H9 (cell line): ENCODE results near the gene CSNK1E. TPM values are rescaled to one million over a fixed set of nuclear protein-coding genes. Genes with fewer than 3 reads are reported as not detected.
A peak's percentile ranks its signal among the peaks of the same experiment; 100 is the strongest.

ENCODE experiments used
- DNase-seq: peaks from one replicate; pipeline ENCODE4 v3.0.0-alpha.2; 2017
- H2AFZ ChIP-seq: one replicate; pipeline ENCODE4 v1.6.1; 2013; ENCODE audit warnings: mild to moderate bottlenecking, low read length, control low read depth, moderate library complexity
- H2AK5ac ChIP-seq: 2 replicates; pipeline ENCODE4 v1.6.1; 2013; ENCODE audit warnings: low read length, control low read depth, mixed read lengths; ENCODE audit not compliant: insufficient read length
- H2BK120ac ChIP-seq: one replicate; pipeline ENCODE4 v1.6.1; 2013; ENCODE audit warnings: low read depth, mild to moderate bottlenecking, low read length, control low read depth, inconsistent platforms; ENCODE audit not compliant: poor library complexity, severe bottlenecking
- H2BK12ac ChIP-seq: 2 replicates; pipeline ENCODE4 v1.6.1; 2013; ENCODE audit warnings: low read length, control low read depth, mixed read lengths, low read depth; ENCODE audit not compliant: insufficient read length
- H2BK15ac ChIP-seq: 2 replicates; pipeline ENCODE4 v1.6.1; 2013; ENCODE audit warnings: low read depth, low read length, control low read depth
- H2BK20ac ChIP-seq: one replicate; pipeline ENCODE4 v1.6.1; 2013; ENCODE audit warnings: low read depth, mild to moderate bottlenecking, low read length, control low read depth, inconsistent platforms; ENCODE audit not compliant: poor library complexity, severe bottlenecking
- H2BK5ac ChIP-seq: 2 replicates; pipeline ENCODE4 v1.6.1; 2013; ENCODE audit warnings: low read length, control low read depth, mixed read lengths; ENCODE audit not compliant: insufficient read length
- H3K14ac ChIP-seq: 2 replicates; pipeline ENCODE4 v1.6.1; 2013; ENCODE audit warnings: low read length, control low read depth; ENCODE audit not compliant: insufficient read depth
- H3K18ac ChIP-seq: 2 replicates; pipeline ENCODE4 v1.6.1; 2013; ENCODE audit warnings: low read depth, mild to moderate bottlenecking, mixed read lengths, low read length, control low read depth; ENCODE audit not compliant: insufficient read length
- H3K23ac ChIP-seq: 2 replicates; pipeline ENCODE4 v1.6.1; 2013; ENCODE audit warnings: low read length, control low read depth, mixed read lengths, low read depth; ENCODE audit not compliant: insufficient read length
- H3K23me2 ChIP-seq: 2 replicates; pipeline ENCODE4 v1.6.1; 2013; ENCODE audit warnings: low read depth, mild to moderate bottlenecking, mixed read lengths, low read length, control low read depth; ENCODE audit not compliant: insufficient read length, poor library complexity, severe bottlenecking
- H3K27ac ChIP-seq: 2 replicates; pipeline ENCODE4 v1.5.1; 2013; ENCODE audit warnings: low read length, control low read depth, mixed read lengths, low read depth; ENCODE audit not compliant: insufficient read length
- H3K27me3 ChIP-seq: 2 replicates; pipeline ENCODE4 v1.6.1; 2013; ENCODE audit warnings: low read length, control low read depth, inconsistent platforms; ENCODE audit not compliant: insufficient read depth
- H3K4ac ChIP-seq: 2 replicates; pipeline ENCODE4 v1.6.1; 2013; ENCODE audit warnings: low read depth, mild to moderate bottlenecking, control low read depth, inconsistent platforms, low read length, moderate library complexity
- H3K4me1 ChIP-seq: 2 replicates; pipeline ENCODE4 v1.6.1; 2013; ENCODE audit warnings: low read length, control low read depth, inconsistent platforms; ENCODE audit not compliant: insufficient read depth
- H3K4me2 ChIP-seq: 2 replicates; pipeline ENCODE4 v1.6.1; 2013; ENCODE audit warnings: low read length, control low read depth, mixed read lengths; ENCODE audit not compliant: insufficient read length, insufficient read depth
- H3K56ac ChIP-seq: 2 replicates; pipeline ENCODE4 v1.6.1; 2013; ENCODE audit warnings: low read depth, mild to moderate bottlenecking, mixed read lengths, low read length, control low read depth; ENCODE audit not compliant: insufficient read length
- H3K79me1 ChIP-seq: 2 replicates; pipeline ENCODE4 v1.6.1; 2013; ENCODE audit warnings: low read depth, mild to moderate bottlenecking, moderate library complexity, low read length, control low read depth, inconsistent platforms; ENCODE audit not compliant: insufficient read depth, poor library complexity, severe bottlenecking
- H3K79me2 ChIP-seq: 2 replicates; pipeline ENCODE4 v1.6.1; 2013; ENCODE audit warnings: low read length, control low read depth, inconsistent platforms; ENCODE audit not compliant: insufficient read depth
- H3K9ac ChIP-seq: 2 replicates; pipeline ENCODE4 v1.6.1; 2013; ENCODE audit warnings: low read length, control low read depth, mixed read lengths; ENCODE audit not compliant: insufficient read length; ENCODE audit errors: extremely low read depth
- H3K9me3 ChIP-seq: one replicate; pipeline ENCODE4 v1.6.1; 2013; ENCODE audit warnings: low read depth, low read length, inconsistent platforms; ENCODE audit not compliant: control insufficient read depth
- H3T11ph ChIP-seq: one replicate; pipeline ENCODE4 v1.6.1; 2013; ENCODE audit warnings: mild to moderate bottlenecking, low read length, control low read depth, inconsistent platforms
- H4K20me1 ChIP-seq: one replicate; pipeline ENCODE4 v1.6.1; 2013; ENCODE audit not compliant: control insufficient read depth, insufficient read length, insufficient read depth
- H4K5ac ChIP-seq: 2 replicates; pipeline ENCODE4 v1.6.1; 2013; ENCODE audit warnings: low read depth, mild to moderate bottlenecking, mixed read lengths, low read length, control low read depth; ENCODE audit not compliant: insufficient read length
- H4K8ac ChIP-seq: replicated peaks from 2 replicates; pipeline ENCODE4 v1.6.1; 2013; ENCODE audit warnings: low read length, control low read depth, mixed read lengths, low read depth; ENCODE audit not compliant: insufficient read length
- H4K91ac ChIP-seq: 2 replicates; pipeline ENCODE4 v1.6.1; 2013; ENCODE audit warnings: low read depth, mild to moderate bottlenecking, moderate library complexity, mixed read lengths, low read length, control low read depth; ENCODE audit not compliant: insufficient read length
- H3K27ac Mint-ChIP-seq, 3 experiments: 2 replicates in 2 of 3; 3 replicates in 1 of 3; pipeline ENCODE4 v1.8.0; 2020 to 2021; ENCODE audit warnings: mixed read lengths in 3 of 3, mild to moderate bottlenecking in 1 of 3, moderate library complexity in 1 of 3
- H3K27me3 Mint-ChIP-seq: 2 replicates; pipeline ENCODE4 v1.8.0; 2021; ENCODE audit warnings: low read depth, mild to moderate bottlenecking, moderate library complexity, mixed read lengths
- H3K36me3 Mint-ChIP-seq, 3 experiments: 2 replicates in 2 of 3; 3 replicates in 1 of 3; pipeline ENCODE4 v1.8.0; 2020 to 2021; ENCODE audit warnings: low read depth in 3 of 3, mixed read lengths in 3 of 3; ENCODE audit not compliant: insufficient read depth in 1 of 3
- H3K4me1 Mint-ChIP-seq, 2 experiments: 2 replicates each; pipeline ENCODE4 v1.8.0; 2020; ENCODE audit warnings: mixed read lengths in 2 of 2
- H3K4me3 Mint-ChIP-seq, 2 experiments: 2 replicates in 1 of 2; 3 replicates in 1 of 2; pipeline ENCODE4 v1.8.0; 2020 to 2021; ENCODE audit warnings: mild to moderate bottlenecking in 2 of 2, mixed read lengths in 2 of 2, moderate library complexity in 1 of 2
- H3K9me3 Mint-ChIP-seq, 2 experiments: 2 replicates in 1 of 2; 3 replicates in 1 of 2; pipeline ENCODE4 v1.8.0; 2020; ENCODE audit warnings: mild to moderate bottlenecking in 2 of 2, mixed read lengths in 2 of 2, moderate library complexity in 1 of 2
- CTCF ChIP-seq: fragments of 200-600 bp; sonication (generic); conservative IDR thresholded peaks from 3 replicates; pipeline ENCODE4 v1.8.0; 2021; ENCODE audit warnings: antibody characterized with exemption, mild to moderate bottlenecking
- WGBS: extraction: QIAGEN DNeasy Blood & Tissue Kit; methylation state at CpG from one replicate; pipeline ENCODE4 v1.1.7; 2013; ENCODE audit warnings: missing lambda C conversion rate, low lambda C conversion rate, mixed read lengths; ENCODE audit not compliant: insufficient read length; ENCODE audit errors: extremely low coverage; 5-methylcytosine and 5-hydroxymethylcytosine counted together
- total RNA-seq: library from RNA; stranded (reverse); gene quantifications from 2 replicates; pipeline ENCODE4 v1.2.1, GENCODE V29; 2021

The CSNK1E gene
- total RNA-seq, 1 experiment from 2014 or later, result 236 TPM

DNA sequence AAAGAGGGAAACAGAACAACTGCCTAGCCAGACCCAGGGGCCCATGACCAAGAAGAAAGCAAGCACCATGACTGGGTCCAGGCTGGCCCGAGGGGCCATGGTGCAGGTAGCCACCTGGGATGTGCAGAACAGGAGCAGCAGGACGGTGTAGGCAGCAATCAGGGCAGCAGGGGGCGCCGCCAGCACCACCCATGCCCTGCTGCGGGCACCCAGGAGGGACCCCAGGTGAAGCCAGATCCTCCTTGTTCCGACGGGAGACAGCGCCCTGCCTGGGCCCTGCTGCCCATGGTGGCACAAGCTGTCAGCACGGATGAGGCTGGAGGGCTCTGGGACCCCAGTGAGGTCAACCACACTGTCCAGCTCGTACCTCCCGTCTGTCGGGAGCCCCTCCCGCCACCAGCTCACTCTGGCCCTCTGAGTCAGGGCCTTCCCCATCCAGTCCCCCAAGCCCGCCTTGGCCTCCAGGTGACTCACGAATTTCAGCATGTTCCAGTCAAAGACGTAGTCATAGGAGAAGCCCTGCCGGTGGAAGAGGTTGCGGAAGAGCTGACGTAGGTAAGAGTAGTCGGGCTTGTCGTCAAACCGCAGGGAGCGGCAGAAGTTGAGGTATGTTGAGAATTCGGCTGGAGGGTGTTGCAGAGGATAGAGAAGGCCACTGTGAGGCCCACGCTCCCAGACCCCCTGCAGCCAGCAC lies 18.8 kb downstream of the CSNK1E start:
- no peak overlapping the region for H3K56ac ChIP-seq
- no peak overlapping the region for H3K23ac ChIP-seq
- Mint-ChIP-seq H3K27me3 (no peaks in the 10 kb centered on the region), H3K9me3 (no peaks in the 10 kb centered on the region), H3K36me3 (peaks cover 62 to 95% (median 95%) of the 10 kb centered on the region in 3 experiments), H3K4me1 (peaks cover 0 to 13% of the 10 kb centered on the region in 2 experiments; a peak in 2 of 4 replicates), H3K4me3 (no peak overlapping the region), H3K27ac (peak overlapping the region in 2 of 3 experiments; percentile 57 to 64; a peak in 4 of 7 replicates)
- no peaks in the 10 kb centered on the region for H3K27me3 ChIP-seq
- no peak overlapping the region for H3T11ph ChIP-seq
- no CpG with 5 or more reads among the region's 25 CpGs for WGBS
- H2BK15ac ChIP-seq, result no peak overlapping the region
- no peak overlapping the region for H3K18ac ChIP-seq
- H3K4me2 ChIP-seq, result no peak overlapping the region
- no peaks in the 10 kb centered on the region for H3K4me1 ChIP-seq
- H2BK20ac ChIP-seq, result no peak overlapping the region
- no peak overlapping the region for H4K5ac ChIP-seq
- H3K27ac ChIP-seq, result no peak overlapping the region
- H4K8ac ChIP-seq, result no peak overlapping the region
- H4K20me1 ChIP-seq, result peaks cover 4% of the 10 kb centered on the region
- H2BK5ac ChIP-seq, result no peak overlapping the region
- H3K9ac ChIP-seq, result no peak overlapping the region
- peak; percentile 74 for DNase-seq
- H3K79me1 ChIP-seq, result no peaks in the 10 kb centered on the region
- H2BK12ac ChIP-seq, result no peak overlapping the region
- H4K91ac ChIP-seq, result no peak overlapping the region
- H3K79me2 ChIP-seq, result peaks cover 2% of the 10 kb centered on the region; the same call in 1 of the 2 replicates
- TF ChIP-seq CTCF, result peak; percentile 79
- no peaks in the 10 kb centered on the region for H3K9me3 ChIP-seq
- no peaks in the 10 kb centered on the region for H3K23me2 ChIP-seq
- H2BK120ac ChIP-seq, result no peak overlapping the region
- H2AFZ ChIP-seq, result no peak overlapping the region
- no peak overlapping the region for H3K14ac ChIP-seq
- H3K4ac ChIP-seq, result no peak overlapping the region
- no peak overlapping the region for H2AK5ac ChIP-seq
